Fibroblast of skin of right biceps (primary cell): Measurements from ENCODE around the gene NPC1L1.

Experiments
- DNase-seq: peaks from one replicate; pipeline ENCODE4 v3.0.0-alpha.2; 2013

Gene NPC1L1

GRCh38 chr7:44469461-44470134 is 71.5 kb downstream of the NPC1L1 start:
- DNase-seq, result peak; percentile 53

GRCh38 chr7:44467217-44467548 is 73.9 kb downstream of the NPC1L1 start:
- no peak for DNase-seq

GRCh38 chr7:44466300-44467216 is 74.6 kb downstream of the NPC1L1 start:
- peak; percentile 54 for DNase-seq

- DNase-seq, result no peak
Observed at GRCh38 chr7:44465490-44465889, 75.6 kb downstream of the NPC1L1 start.

GRCh38 chr7:44463169-44463808 is 77.8 kb downstream of the NPC1L1 start:
- DNase-seq, result no peak
